GM18511 (cell line): Measurements from ENCODE around the gene ZNF546.

Source experiments
- ATAC-seq: cut with Tn5 transposase; IDR thresholded peaks from one replicate; pipeline ENCODE4 v1.9.1; 2021; ENCODE audit warnings: mild to moderate bottlenecking, moderate library complexity; ENCODE audit not compliant: unreplicated experiment

ZNF546 gene

DNA sequence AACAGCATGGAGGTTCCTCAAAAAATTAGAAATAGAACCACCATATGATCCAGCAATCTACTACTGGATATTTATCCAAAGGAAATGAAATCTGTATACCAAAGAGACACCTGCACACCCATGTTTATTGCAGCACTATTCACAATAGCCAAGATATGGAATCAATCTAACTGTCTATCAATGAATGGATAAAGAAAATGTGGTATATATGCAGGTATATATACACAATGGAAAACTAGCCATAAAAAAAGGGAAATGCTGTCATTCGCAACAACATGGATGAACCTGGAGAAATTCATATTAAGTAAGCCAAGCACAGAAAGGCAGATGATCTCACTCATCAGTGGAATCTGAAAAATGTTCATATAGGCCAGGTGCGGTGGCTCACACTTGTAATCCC lies 56.6 kb downstream of the ZNF546 start:
- no peak for ATAC-seq

- ATAC-seq: no peak
Observed at GRCh38 chr19:40054632-40055031, 57.8 kb downstream of the ZNF546 start.

GRCh38 chr19:40055049-40055448 lies 58.2 kb downstream of the ZNF546 start:
- ATAC-seq: no peak

DNA sequence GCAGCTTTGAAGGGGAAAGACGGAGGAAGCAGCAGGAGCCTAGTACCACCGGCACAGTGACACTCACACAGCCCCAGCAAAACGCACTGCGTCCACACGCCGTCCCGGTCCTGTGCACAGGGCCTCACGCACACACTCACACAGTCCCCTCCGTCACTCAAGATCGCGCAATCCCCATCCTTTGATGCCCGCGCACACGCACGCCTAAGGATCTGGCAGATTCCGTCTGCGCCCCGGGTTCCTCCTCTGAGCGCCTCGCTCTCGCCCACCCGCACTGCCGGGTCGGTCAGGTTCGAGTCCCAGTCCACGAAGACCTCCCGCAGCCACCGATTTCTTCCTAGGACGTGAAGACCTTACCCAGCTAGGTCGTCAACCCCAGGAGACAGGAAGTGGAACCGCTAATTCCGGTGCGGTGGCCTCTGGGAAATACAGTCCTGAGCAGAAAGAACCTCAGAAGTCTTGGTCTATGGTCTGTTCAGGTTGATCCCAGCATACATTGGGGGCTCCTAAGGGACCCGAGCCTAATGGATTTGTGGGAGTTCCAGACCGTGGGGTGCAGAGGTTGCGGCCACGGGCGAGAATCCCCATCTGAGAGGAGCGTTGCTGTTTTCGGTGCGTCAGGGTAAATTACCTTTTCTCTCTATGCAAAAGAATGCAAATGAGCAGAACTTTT lies 59.1 kb downstream of the ZNF546 start, which contains the start of gene ZNF780B:
Gene ZNF780B (minus strand): TSS at position 400 of the 673 bp plus-strand sequence. CDS start 5,899 bp downstream, outside the sequence.
- ATAC-seq: peak; percentile 82

- no peak for ATAC-seq
Observed at GRCh38 chr19:40056505-40056904, 59.6 kb downstream of the ZNF546 start.

DNA sequence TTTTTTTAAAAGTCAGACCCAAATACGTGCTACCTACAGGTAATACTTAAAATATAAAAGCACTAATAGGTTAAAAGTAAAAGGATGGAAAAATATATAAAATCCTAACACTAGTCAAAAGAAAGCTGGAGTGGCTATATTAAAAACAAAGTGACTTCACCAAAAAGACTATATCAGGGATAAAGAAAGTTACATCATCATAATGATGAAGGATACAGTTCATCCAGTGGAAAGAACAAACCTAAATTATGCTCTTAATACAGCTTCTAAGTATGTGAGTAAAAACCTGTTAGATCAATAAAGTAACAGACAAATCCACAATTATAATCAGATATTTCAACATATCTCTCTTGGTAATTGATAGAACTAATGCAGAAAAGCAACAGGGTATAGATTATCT lies 60.3 kb downstream of the ZNF546 start:
- ATAC-seq: no peak

DNA sequence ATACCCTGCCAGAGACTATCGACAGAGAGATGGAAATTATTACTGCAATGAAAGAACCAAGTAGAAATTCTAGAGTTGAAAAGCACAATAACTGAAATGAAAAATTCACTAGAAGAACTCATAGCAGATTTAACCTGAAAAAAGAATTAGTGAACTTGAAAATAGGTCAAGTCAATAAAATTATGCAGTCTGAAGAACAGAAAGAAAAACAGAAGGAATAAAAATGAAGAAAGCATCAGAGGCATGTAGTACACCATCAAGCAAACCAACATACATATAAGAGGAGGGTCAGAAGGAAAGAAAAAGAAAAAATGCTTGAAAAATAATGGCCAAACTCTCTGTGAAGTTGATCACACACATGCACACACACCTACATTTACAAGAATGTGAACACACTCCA lies 62.8 kb downstream of the ZNF546 start:
- ATAC-seq: no peak

- ATAC-seq: no peak
Observed at GRCh38 chr19:40070058-40070457, 73.2 kb downstream of the ZNF546 start.
